ENCODE results near the gene ZNF584. TPM values are rescaled to one million over a fixed set of nuclear protein-coding genes. Genes with fewer than 3 reads are reported as not detected.

Gene ZNF584
- total and polyA plus RNA-seq, 10 of the 15 experiments (the other 5 are each of a cell fraction or from before 2014, with no cell fraction given): 2.0 to 10.7 (median 6.3) TPM

GRCh38 chr19:58400916-58401839 is 7.3 kb upstream of the ZNF584 start (continued):
- TF ChIP-seq SPI1 (IDR thresholded peaks at IDR 0.05; ENCODE audit: borderline replicate concordance, insufficient read depth, low read depth, low read length) (no peak), YBX1 (IDR thresholded peaks at IDR 0.05) (no peak), EGR1 (IDR thresholded peaks at IDR 0.05; ENCODE audit: borderline replicate concordance in 1 of 2, low read depth in 2 of 2, low read length in 2 of 2) (no peak), LARP7 (IDR thresholded peaks at IDR 0.05) (peak; percentile 28; the same call in 1 of the 2 replicates), ATF3 (IDR thresholded peaks at IDR 0.05; ENCODE audit: borderline replicate concordance, extremely low read depth, low read depth, low read length) (no peak), NBN (IDR thresholded peaks at IDR 0.05) (no peak), TCF3 (IDR thresholded peaks at IDR 0.05; ENCODE audit: borderline replicate concordance, insufficient read depth, low read depth, low read length) (no peak), NR2F1 (conservative IDR thresholded peaks at IDR 0.05) (no peak), SMAD5 (IDR thresholded peaks at IDR 0.05; ENCODE audit: low read depth) (0 out of 2 replicates have a peak, but pooled peaks have one; percentile 37), ZSCAN29 (IDR thresholded peaks at IDR 0.05) (no peak), HDAC6 (IDR thresholded peaks at IDR 0.05; ENCODE audit: unreplicated experiment) (no peak), ESRRA (IDR thresholded peaks at IDR 0.05; ENCODE audit: low read length) (no peak), NR2C2 (IDR thresholded peaks at IDR 0.05; ENCODE audit: borderline replicate concordance, control insufficient read depth, insufficient read length, low read depth) (no peak), SREBF1 (IDR thresholded peaks at IDR 0.05; ENCODE audit: low read length) (no peak; the same call in 1 of the 2 replicates), POU2F2 (IDR thresholded peaks at IDR 0.05; ENCODE audit: borderline replicate concordance, low read depth, low read length) (peak; percentile 35; the same call in 1 of the 3 replicates), MAX (IDR thresholded peaks at IDR 0.05; ENCODE audit: low read depth, low read length) (no peak; the same call in 1 of the 2 replicates), KLF5 (IDR thresholded peaks at IDR 0.05; ENCODE audit: partially characterized antibody) (peak; percentile 79), BRCA1 (IDR thresholded peaks at IDR 0.05; ENCODE audit: low read depth, low read length) (no peak), E4F1 (IDR thresholded peaks at IDR 0.05; ENCODE audit: borderline replicate concordance, partially characterized antibody) (peak; percentile 97), EP300 (IDR thresholded peaks at IDR 0.05; ENCODE audit: borderline replicate concordance in 1 of 2, control insufficient read depth in 1 of 2, low read depth in 2 of 2, low read length in 2 of 2) (peak in 1 of 2 experiments; percentile 21; a peak in 1 of 4 replicates), ZNF592 (IDR thresholded peaks at IDR 0.05) (no peak)
